NCI-H2081 (cell line): ENCODE results near the gene GJB2.

ENCODE experiments used
- DNase-seq, 2 experiments: peaks; one replicate each; lab custom pipeline; 2025; lab: John Stamatoyannopoulos, UW

GJB2 gene

DNA sequence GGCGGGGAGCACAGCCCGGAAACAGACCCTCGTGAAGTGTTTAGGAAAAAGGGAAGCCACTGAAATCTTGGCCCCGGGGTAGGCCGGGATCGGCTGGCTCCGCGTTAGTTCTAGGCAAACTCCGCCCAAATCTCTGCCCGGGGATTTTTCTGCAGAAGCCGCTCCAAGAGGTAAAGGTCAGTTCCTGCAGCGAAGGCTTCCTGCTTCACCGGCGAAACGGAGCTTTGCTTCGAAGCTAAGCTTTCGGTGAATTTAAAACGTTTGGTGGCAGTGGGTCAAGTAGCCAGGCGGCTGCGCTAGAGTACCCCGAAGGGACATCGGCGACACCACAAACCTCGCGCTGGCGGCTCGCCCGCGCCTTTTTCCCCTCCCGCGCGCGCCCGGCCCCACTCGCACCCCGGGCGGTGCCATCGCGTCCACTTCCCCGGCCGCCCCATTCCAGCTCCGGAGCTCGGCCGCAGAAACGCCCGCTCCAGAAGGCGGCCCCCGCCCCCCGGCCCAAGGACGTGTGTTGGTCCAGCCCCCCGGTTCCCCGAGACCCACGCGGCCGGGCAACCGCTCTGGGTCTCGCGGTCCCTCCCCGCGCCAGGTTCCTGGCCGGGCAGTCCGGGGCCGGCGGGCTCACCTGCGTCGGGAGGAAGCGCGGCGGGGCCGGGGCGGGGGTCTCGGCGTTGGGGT lies 441 bp downstream of the GJB2 start:
- DNase-seq: no peak

DNA sequence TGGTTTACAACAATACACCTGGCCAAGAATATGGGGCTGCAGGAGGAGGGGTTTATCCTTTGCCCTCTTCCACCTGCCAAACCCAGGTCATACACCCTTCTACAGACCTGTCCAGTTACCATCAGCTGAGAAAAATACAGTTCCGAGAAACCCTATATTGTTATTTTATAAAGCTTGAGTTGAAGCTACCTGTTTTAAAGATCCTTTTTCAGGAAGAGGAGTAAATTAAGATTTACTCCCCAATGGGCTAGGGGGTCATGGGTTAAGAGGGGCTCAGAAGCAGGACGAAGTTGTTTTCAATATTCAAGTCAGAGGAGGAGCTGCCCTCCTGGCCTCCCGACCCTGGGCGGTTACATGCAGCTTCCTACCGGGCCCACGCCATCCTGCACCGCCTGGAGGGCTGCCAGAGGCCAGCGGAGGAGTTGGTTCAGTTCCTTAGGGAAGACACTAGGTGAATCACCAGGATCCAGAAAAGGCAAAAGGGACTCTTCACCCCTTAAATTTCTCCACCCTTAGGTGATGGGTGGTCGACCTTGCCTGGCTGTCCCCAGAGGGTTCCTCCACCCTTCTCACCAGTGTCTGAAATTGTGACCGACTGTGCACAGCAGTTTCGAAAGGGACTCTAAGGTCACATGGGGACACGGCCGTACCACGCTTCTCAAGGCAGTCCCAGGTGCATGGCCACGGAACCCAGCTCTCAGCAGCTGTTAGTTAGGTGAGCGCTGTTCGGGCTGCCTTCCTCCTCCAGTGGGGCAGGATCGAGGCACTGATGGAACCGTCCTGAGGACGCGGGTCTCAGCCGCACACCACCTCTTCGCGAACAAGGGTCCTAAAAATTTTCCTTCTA lies 1.2 kb downstream of the GJB2 start:
- DNase-seq: no peak

DNA sequence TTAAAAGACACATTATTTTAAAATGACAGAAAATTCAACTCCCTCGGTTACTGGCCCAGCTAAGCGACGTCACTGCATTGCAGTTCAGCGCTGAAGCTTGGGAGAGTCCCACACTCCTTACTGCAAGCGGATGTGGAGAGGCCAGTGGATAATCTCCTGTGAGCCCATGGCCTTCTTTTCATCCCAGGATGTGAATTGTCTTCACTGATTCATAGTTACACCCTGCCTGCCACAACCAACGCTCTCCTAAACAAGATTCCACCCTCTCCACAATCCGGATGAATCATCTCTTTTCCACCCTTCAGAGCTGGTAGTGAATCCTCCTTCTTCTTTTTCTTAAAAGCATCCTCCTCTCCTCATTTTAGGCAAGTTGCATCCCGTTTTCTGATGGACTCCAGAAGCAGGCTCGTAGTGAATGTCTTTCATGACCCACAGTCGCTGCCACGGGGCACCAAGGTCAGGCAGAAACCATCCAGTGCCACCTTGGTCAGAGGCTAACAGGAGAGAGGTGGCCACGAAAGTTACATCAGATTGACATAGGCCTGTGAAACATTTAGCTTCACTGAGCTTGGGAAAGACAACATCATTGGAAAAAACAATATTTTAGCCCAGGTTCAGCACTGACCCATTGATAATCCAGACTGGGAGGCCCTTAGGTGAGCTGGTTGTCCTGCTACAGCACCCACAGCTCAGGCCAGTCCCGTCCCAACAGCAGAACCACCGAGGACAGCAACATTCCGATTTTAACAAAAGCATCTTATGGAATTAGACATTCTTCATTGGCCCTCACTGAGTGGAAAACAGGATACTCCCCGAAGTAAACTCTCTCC lies 2.0 kb downstream of the GJB2 start:
- DNase-seq: no peak

DNA sequence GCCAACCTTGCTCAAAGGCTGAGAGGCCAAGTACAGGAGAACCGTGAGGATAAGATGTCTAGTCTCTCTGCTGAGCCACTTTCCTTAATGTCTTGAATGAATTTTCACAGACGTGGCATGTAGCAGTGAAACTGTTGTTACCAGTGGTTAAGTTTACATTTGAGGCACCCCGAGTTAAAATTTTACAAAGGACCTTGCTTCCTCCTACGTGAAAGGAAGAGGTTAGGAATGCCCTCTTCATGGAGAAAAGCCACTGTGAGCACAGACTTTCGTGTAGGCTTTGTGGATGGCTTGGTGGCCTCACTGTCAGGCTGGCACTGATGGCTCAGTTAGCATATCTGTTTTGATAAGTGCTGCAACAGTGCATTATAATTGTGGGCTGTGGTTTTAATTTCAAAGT lies 2.7 kb downstream of the GJB2 start:
- no peak for DNase-seq

DNA sequence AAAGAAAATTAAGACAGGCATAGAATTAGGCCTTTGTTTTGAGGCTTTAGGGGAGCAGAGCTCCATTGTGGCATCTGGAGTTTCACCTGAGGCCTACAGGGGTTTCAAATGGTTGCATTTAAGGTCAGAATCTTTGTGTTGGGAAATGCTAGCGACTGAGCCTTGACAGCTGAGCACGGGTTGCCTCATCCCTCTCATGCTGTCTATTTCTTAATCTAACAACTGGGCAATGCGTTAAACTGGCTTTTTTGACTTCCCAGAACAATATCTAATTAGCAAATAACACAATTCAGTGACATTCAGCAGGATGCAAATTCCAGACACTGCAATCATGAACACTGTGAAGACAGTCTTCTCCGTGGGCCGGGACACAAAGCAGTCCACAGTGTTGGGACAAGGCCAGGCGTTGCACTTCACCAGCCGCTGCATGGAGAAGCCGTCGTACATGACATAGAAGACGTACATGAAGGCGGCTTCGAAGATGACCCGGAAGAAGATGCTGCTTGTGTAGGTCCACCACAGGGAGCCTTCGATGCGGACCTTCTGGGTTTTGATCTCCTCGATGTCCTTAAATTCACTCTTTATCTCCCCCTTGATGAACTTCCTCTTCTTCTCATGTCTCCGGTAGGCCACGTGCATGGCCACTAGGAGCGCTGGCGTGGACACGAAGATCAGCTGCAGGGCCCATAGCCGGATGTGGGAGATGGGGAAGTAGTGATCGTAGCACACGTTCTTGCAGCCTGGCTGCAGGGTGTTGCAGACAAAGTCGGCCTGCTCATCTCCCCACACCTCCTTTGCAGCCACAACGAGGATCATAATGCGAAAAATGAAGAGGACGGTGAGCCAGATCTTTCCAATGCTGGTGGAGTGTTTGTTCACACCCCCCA lies 3.8 kb downstream of the GJB2 start:
- DNase-seq: no peak

DNA sequence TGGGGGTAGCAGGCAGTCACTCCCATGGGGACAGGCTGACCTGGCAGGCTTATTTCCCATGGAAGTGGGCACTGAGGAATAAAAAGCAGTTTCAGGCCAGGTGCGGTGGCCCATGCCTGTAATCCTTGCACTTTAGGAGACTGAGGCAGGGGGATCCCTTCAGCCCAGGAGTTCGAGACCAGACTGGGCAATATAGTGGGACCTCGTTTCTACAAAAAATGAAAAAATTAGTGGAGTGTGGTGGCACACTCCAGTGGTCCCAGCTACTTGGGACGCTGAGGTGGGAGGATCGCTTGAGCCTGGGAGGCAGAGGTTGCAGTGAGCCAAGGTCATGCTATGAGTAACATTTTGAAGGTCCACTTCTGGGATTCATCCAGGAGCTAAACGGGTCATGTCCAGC lies 6.0 kb downstream of the GJB2 start:
- no peak for DNase-seq

DNA sequence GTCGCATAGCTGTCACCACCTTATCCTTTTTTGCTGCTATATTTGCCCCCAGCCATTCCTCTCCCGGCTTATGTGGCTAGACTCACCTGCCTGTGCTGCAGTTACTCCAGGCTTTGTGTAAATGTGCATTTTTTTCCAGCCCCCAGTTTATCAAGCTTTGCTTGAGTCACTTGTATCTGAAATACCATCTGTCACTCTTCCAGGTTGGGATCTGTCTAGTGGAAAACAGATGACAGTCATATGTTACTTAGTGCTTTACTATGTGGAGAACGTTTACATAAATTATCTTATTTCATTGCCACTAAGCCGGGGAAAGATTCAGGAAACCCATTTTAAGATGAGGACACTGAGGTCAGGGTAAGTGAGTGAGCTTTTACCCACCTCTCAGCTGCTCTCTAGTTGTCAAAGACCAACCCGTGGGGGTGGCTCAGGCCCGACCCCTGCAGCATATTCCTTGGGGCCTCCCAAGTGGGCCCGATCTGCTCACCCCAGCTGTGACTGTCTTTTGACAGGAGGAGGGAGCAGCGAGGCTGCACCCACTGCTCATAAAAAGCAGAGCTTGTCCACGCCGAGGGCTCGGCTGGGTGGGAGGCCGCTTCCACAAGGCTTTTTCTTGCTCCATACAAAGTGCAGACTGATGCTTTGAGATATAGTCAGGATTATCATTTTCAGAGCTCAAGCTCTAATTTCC lies 7.2 kb downstream of the GJB2 start:
- DNase-seq: no peak

DNA sequence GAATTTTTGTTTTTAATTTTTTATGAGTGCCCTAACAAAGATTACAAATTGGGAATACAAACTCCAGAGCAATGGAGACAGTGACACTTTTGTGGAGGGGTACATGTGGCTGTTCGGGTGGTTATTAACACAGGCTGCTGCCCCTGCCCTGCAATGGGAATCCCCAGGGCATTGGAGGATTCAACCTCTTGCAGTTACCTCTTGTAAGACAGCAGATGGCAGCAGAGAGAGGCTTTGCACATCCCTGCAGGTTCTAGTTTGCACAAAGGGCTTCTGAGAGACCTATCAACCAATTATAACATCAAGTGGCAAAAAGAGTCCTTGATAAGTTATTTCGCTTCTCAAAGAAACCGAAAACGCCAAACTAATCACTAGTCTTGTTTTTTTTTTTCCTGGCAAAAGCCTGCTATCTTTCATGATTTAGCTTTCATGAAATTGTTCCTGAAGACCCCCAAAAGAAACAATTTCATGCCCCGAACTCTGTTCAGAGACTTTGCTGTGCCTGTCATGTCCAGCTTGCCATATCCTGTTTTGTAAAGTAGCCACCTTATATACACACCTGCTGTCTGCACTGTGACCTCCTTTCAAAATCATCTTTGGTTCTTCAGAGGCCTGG lies 10.4 kb downstream of the GJB2 start:
- DNase-seq: peak; percentile 50 to 61

DNA sequence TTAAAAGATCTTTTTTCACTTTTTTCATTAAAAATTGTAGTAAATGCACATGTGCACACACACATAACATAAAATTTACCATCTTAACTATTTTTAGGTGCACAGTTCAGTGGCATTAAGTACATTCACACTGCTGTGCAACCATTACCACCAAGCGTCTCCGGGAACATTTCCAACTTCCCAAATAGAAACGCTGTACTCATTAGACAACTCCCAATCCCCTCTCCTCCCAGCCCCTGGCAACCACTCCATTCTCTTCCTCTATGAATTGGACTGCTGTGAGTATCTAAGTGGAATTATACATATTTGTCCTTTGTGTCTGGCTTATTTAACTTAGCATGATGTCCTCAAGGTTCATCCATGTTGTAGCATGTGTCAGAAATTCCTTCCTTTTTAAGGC lies 11.6 kb downstream of the GJB2 start:
- peak in 1 of 2 experiments; percentile 67 for DNase-seq

DNA sequence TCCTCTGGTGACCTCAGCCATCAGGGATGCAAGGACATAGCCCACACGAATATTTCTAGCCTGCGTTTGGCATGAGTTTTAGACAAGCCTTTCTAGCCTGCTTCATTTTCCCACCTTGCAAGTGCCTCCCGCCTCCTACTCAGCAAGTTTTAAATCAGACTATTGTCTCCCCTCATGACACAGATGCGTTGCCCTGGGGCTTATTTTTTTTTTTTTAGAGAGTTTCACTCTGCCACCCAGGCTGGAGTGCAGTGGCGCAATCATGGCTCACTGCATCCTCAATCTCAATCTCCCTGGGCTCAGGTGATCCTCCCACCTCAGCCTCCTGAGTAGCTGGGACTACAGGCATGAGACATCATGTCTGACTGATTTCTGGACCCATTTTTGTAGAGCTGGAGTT lies 14.6 kb downstream of the GJB2 start:
- no peak for DNase-seq

DNA sequence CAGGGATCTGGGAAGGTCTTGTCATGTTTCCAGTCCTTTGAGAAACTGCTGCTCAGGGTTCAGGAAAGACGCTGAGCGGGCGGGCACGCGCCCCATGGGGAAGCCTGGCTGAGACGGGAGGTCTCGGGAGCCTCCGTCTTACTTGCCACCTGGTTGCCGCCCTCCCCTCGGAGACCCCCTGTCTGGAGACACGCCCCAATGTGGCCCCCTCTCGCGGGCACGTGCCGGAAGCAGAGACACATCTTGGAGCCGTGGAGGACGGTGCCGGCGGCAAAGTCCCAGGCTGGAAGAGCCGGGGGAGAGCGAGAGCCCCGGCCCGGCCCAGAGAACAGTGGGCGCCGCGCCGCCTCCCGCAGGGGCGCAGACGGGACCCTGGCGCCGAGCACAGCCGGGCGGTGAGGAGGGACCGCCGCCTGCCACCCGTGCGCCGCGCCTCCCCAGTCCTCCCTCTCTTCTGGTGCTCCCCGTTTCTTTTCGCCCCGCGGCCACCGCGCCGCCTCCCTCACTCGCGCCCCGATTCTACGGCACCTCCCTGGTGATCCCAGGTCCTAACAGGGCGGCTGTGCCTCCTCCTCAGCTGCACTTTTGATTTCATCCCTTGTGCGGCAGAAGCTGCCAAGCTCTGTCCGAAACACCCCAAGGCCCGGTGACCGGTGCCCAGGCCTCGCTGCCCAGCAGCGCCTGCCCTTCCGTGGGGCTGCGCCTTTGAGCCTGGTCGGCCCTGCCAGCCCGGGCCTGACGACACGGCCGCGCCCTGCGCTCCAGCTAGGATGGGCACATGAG lies 15.5 kb downstream of the GJB2 start:
- no peak for DNase-seq

DNA sequence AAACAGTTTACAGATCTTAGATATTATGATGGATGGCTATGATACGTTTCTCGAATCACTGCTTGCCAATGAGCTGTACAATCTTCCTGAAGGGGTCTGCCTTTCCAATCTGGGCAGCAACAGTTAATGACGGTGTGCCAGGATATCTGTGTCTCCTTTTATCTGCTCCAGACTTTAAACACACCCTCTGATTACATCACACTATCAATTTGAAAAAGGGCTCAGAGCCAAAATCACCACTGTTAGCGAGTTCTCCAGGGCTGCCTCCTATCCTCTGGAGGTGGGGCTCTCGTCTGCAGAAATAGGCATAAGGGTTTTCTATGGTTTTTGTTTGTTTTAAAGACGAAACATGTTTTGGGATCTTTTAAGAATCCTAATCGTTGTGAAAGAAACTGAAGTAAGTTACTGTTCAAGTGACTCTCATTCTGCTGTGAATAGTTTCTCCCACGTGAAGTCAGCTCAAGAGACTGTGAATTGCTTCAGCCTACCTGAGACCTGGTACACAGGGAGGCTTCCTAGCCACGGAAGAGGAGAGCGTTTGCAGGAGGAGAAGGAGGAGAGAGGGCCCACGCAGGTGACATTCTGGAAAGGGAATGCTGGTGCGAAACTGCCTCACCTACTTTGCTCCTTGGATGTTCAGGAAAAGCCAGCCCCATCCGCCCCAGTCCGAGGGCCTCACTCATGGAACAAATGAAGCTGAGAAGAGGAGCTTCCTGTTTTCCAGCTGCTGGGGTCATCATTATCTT lies 16.7 kb downstream of the GJB2 start:
- DNase-seq: no peak

DNA sequence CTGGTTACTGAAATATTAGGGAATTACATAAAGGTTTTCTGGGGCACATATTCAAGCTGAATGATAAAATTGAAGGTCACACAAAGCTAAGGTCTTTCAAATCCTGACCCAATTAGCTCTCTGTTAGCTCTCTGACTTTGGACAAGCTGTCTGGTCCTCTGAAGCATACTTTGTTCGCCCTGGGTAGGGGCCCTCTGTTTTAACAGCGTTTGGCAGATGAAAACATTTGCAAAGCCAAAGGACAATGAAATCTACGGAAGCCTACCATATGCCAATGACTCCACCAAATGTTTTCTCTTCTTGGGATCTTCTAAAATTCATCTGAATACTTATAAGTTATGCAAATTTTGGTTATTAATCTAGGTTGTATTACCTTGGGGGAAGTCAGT lies 17.3 kb downstream of the GJB2 start:
- DNase-seq: no peak

DNA sequence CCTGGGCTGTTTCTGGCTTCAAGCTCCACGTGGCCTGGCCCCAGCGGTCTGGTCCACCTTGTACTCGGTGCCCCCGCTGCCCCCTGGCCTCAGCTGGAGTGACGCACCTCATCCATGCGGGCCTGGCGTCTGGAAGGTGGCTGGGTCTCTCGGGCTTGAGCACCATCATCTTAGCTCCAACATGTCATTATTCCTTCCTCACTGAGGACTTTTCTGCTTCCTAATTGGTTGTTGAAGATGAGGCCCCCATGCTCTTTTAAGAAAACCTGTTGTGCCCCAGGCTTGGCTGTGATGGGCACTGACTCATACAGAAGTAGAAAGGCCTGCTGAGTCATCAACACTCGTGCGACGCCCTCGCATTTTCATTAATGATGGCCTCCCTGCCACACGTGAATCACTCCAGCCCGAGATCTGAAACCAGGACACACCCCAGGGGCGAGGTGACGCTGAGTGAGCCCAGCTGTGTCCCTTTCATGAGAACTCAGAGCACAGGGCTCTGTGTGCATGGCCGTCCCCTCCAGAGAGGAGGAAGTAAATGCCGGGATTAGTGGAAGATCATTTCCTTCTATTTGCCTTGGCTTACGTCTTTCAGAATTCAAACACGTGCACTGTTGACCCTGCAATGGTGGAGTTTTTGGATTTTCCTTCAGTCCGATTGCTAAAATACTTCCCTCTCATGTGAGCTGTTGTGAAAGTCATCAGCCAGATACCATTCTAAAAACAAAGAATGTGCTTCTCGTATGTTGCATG lies 17.9 kb downstream of the GJB2 start:
- DNase-seq: peak in 1 of 2 experiments; percentile 11

DNA sequence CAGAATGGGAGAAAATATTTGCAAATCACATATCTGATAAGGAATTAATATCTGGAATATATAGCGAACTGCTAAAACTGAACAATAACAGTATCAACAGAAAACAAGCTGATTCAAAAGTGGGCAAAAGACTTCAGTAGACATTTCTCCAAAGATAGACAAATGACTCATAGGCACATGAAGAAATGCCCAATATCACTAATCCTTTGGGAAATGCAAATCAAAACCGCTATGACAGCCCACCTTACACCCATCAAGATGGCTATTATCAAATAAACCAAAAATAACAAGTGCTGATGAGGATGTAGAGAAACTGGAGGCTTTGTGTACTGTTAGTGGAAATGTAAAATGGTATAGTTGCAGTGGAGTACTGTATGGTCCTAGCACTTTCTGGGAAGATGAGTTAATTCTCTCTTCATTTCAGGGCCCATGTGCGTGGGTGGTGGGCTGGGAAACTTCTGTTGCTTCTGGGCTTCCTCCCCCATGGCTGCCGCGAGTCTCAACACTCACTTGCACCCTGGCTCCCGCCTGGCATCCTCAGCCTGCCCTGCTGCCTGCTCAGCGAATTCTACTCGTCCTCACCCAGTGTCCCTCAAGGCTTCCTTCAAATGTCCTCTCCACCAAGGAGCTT lies 19.5 kb downstream of the GJB2 start:
- DNase-seq: no peak

DNA sequence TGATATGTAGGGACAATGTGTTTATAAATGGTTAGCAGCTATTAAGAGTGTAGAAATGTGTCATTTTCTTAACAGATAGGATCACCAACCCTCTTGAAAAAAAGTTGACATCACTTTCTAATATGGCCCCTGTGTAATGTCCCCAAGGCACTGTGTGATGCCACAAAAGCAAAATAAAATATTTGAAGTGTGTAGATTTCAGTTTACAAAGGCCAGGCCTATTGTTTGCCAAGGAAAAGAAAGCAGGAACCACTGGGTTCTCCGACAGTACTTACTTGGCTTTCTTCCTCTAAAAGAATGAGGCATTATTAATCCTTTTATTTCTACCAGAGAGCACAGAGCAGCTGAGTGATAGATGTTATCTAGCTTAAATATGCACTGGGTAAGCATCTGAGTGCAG lies 21.4 kb downstream of the GJB2 start:
- DNase-seq: no peak

DNA sequence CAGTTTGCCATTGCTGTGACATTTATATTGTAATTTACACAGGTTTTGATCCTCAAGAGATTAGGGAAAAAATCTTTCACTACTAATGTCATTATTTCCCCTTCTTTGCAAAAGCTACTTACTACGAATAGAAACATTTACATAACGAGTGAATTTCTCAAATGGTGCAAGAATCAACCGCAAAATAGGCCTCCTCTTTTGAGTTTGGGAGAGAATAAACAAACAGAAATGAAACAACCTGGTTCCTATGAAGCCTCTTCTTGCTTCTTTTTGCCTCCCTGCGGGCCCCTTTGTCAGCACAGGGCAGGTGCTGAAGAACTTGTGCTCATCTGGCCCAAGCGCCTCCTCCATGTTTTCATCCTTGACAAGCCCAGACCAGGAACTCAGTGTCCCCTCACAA lies 21.8 kb downstream of the GJB2 start:
- DNase-seq: no peak

DNA sequence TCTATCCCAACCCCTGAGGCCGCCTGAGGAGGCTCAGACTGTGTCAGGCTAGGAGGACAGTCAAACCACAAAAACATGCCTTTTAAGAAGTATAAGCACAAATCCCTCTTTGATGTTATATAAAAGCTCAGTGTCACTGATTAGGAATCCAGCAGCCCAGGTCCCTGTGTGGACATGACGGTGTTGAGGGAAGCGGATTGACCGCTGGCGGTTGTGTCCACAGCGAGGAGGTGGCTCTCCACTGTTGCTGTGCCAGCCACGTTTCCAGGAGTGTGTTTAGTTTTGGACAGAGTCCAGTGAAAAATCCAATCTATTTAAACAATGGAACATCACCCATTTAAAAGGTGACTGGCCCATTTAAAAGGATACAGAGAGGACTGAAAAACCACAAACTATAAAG lies 24.3 kb downstream of the GJB2 start:
- no peak for DNase-seq
